ENCODE results near the gene BOC. TPM values are rescaled to one million over a fixed set of nuclear protein-coding genes. Genes with fewer than 3 reads are reported as not detected.

Gene BOC
- total RNA-seq, 4 donors from 2014 or later: 13.7 to 75.7 (median 24.1) TPM

DNA sequence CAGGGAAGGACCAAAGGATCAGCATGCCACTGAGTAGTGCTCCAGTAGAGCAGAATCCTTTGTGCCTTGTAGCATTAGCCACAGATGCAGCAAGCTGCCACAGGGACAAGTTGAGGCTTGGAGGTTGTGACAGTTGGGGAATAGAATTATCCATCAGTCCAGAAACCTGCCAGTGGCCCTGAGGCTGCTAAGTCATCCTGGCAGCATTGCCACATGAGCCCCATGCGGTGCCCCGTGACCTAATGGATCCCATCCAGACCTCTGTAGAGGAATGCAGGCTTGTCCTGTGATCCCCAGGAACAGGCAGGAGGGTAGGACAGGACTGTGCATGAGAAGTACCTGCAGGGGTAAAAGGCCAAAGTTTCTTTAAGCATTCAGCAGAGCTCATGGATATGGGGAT is 51.7 kb downstream of the BOC start:
- intact Hi-C loops (cut with DNase I): loop anchor here (10.0 kb wide), 1 partner anchor 48 kb away; the partner anchor contains the start of gene BOC
- H3K27ac ChIP-seq: peak overlapping the region; percentile 54 to 80 (median 58)
- DNase-seq: no peak

DNA sequence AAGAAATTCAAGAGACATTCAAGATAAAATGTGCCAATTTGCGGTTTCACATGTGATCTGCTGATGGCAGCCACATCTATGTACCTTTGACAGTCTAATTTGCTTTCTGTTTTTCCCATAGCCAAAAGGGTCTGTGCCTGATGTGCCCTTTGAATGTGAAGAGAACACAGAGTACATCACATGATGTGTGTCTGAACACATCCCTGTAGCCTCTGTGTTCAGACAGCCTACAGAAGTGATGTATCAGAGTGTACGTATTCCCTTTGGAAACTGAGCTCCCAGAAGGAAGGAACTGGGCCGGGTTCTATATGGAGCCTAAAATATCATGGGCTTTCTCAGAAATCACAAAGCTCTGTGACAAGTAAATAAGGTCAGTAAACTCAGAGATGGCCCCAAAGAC is 52.4 kb downstream of the BOC start:
- Histone ChIP-seq H3K9me3 (no peaks in the 10 kb centered on the region), H3K4me1 (peaks cover 14 to 99% (median 53%) of the 10 kb centered on the region in 3 donors), H3K4me3 (no peak overlapping the region), H3K27me3 (no peaks in the 10 kb centered on the region), H3K27ac (peak overlapping the region; percentile 18 to 80 (median 58)), H3K36me3 (peaks cover 0 to 10% (median 0%) of the 10 kb centered on the region in 3 donors)
- DNase-seq: no peak
- TF ChIP-seq, protein P1, sequence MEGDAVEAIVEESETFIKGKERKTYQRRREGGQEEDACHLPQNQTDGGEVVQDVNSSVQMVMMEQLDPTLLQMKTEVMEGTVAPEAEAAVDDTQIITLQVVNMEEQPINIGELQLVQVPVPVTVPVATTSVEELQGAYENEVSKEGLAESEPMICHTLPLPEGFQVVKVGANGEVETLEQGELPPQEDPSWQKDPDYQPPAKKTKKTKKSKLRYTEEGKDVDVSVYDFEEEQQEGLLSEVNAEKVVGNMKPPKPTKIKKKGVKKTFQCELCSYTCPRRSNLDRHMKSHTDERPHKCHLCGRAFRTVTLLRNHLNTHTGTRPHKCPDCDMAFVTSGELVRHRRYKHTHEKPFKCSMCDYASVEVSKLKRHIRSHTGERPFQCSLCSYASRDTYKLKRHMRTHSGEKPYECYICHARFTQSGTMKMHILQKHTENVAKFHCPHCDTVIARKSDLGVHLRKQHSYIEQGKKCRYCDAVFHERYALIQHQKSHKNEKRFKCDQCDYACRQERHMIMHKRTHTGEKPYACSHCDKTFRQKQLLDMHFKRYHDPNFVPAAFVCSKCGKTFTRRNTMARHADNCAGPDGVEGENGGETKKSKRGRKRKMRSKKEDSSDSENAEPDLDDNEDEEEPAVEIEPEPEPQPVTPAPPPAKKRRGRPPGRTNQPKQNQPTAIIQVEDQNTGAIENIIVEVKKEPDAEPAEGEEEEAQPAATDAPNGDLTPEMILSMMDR (IDR thresholded peaks at IDR 0.05): no peak
- TF ChIP-seq POLR2A (IDR thresholded peaks at IDR 0.05): no peak
- WGBS, 2 donors: 42 to 45% methylated on average over 3 of the region's 3 CpGs
- intact Hi-C loops (cut with DNase I): loop anchor here (10.0 kb wide), 1 partner anchor 49 kb away; the partner anchor contains the start of gene BOC

More for the DNA sequence above, 51.7 kb downstream of the BOC start:
- WGBS, 2 donors: 18 to 46% methylated on average over 2 of the region's 2 CpGs
- no peak for TF ChIP-seq POLR2A (IDR thresholded peaks at IDR 0.05)
- TF ChIP-seq, protein P1 (IDR thresholded peaks at IDR 0.05): no peak
- H3K4me3 ChIP-seq: no peak overlapping the region
- no peaks in the 10 kb centered on the region for H3K9me3 ChIP-seq
- no peaks in the 10 kb centered on the region for H3K27me3 ChIP-seq
- peaks cover 14 to 97% (median 53%) of the 10 kb centered on the region in 3 donors for H3K4me1 ChIP-seq
- H3K36me3 ChIP-seq: peaks cover 0 to 2% (median 0%) of the 10 kb centered on the region in 3 donors

DNA sequence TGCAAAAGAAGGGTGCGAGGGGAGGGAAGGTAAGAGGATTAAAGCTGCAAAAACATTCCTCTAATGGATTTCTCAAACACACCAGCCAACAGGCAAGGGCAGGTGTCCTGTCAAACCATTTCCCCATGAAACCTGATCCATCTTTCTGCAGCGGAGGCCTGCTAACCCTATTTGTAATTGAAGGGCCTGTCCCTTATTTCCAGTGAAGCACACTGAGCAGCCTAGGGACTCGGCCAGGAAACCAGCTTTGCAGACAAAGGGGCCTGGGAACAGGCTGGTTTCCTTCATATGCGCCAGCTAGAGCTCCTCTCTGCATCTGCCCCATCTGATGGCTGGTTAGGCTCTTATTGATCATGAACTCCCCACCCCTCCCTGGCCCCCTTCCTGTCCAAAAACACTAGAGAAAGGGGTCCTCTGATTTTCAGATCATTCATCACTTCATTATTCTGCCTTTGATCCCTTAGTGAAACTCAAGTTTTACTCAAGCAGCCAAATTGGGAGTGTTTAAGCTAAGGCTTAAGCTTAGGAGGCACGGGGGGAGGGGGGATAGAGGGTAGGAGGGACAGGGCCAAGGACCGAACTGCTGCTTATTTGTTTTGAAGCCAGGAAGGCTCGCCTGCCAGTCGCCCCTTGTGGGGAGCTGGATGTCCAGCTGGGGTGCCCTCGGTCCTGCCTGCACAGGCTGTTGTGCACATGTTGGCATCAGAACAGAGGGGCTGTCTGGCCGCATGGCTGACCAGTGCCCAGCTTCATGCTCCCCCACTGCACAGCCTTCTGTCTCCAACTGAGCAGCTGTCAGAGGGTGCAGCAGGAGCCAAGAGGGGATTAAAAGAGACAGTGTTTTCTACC is 53.1 kb downstream of the BOC start:
- H3K4me1 ChIP-seq: peaks cover 14 to 99% (median 53%) of the 10 kb centered on the region in 3 donors

DNA sequence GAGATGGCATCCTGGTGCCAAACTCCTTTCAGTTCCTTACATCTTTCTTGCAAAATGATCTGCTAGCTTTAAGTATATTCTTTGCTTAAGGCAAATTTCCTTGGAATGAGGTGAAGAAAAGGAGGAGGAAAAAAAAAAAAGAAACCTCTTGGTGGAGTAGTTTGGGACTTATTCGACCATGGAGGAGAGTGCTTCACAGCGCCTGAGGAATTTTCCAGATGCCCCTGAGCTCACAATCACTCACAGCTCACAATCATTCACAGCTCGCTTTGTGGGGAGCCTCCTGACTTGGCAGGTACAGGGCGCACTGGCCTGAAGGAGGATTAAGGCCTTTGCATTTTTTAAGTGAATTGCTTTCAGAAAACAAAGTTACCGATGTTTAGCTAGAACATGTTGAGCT is 53.9 kb downstream of the BOC start:
- WGBS, 2 donors: 23 to 44% methylated on average over 5 of the region's 5 CpGs
- intact Hi-C loops (cut with DNase I): loop anchor here (10.0 kb wide), 1 partner anchor 50 kb away; the partner anchor contains the start of gene BOC
- Histone ChIP-seq H3K9me3 (no peaks in the 10 kb centered on the region), H3K36me3 (peaks cover 0 to 23% (median 0%) of the 10 kb centered on the region in 3 donors), H3K27me3 (no peaks in the 10 kb centered on the region), H3K4me1 (peaks cover 14 to 99% (median 60%) of the 10 kb centered on the region in 3 donors), H3K4me3 (no peak overlapping the region), H3K27ac (peak overlapping the region; percentile 18 to 80 (median 58))
- no peak for TF ChIP-seq POLR2A (IDR thresholded peaks at IDR 0.05)
- TF ChIP-seq, protein P1 (IDR thresholded peaks at IDR 0.05): no peak
- no peak for DNase-seq

More for the DNA sequence above, 53.1 kb downstream of the BOC start:
- intact Hi-C loops (cut with DNase I): loop anchor here (10.0 kb wide), 1 partner anchor 50 kb away; the partner anchor contains the start of gene BOC
- Histone ChIP-seq H3K27me3 (no peaks in the 10 kb centered on the region), H3K27ac (peak overlapping the region; percentile 18 to 80 (median 58)), H3K9me3 (no peaks in the 10 kb centered on the region), H3K36me3 (peaks cover 0 to 16% (median 0%) of the 10 kb centered on the region in 3 donors), H3K4me3 (no peak overlapping the region)
- TF ChIP-seq POLR2A (IDR thresholded peaks at IDR 0.05): no peak
- TF ChIP-seq, protein P1 (IDR thresholded peaks at IDR 0.05): no peak
- WGBS, 2 donors: 24 to 41% methylated on average over 7 to 9 of the region's 10 CpGs
- DNase-seq: no peak

DNA sequence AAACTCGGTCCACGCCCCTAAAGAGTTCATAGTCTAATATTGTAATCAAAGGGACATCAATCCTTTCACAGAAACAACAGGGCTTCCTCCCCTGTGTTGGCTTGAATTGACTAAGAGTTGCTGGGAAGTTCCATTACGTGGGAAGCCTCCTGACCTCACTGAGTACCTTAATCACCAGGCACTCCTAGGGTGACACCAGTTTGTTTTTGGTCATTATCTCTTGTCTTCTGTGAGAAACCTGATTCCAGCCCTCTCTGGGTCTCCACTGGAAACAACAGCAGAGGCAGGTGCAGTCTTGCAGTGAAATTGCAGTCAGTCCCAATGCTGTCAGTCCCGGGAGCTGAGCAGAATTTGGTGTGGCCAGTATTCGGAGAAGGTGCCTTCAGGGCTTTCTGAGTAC is 55.4 kb downstream of the BOC start:
- H3K4me3 ChIP-seq: no peak overlapping the region
- no peaks in the 10 kb centered on the region for H3K27me3 ChIP-seq
- DNase-seq: no peak
- H3K4me1 ChIP-seq: peaks cover 14 to 99% (median 65%) of the 10 kb centered on the region in 3 donors
- no peaks in the 10 kb centered on the region for H3K9me3 ChIP-seq
- intact Hi-C loops (cut with DNase I): loop anchor here (10.0 kb wide), 1 partner anchor 52 kb away; the partner anchor contains the start of gene BOC
- WGBS, 2 donors: 32 to 51% methylated on average over 5 of the region's 5 CpGs
- H3K36me3 ChIP-seq: peaks cover 0 to 36% (median 0%) of the 10 kb centered on the region in 3 donors
- no peak for TF ChIP-seq POLR2A (IDR thresholded peaks at IDR 0.05)
- TF ChIP-seq, protein P1 (IDR thresholded peaks at IDR 0.05): no peak
- peak overlapping the region; percentile 2 to 80 (median 46) for H3K27ac ChIP-seq
